Stimulated activated CD4-positive, alpha-beta T cell treated with anti-CD3 and anti-CD28 coated beads, TNF-alpha, amount 100 ng/mL, for 1 hour (primary cell): Measurements from ENCODE around the gene TMC8.

ENCODE experiments used
- DNase-seq, 3 donors: peaks; one replicate each; pipeline ENCODE4 v3.0.0-alpha.2; 2020; ENCODE audit warnings: low read depth in 3 of 3, low spot score in 1 of 3

The TMC8 gene

GRCh38 chr17:78174870-78175642, 44.5 kb downstream of the TMC8 start:
- no peak for DNase-seq

GRCh38 chr17:78175643-78175981, 45.0 kb downstream of the TMC8 start:
- DNase-seq = no peak

DNA sequence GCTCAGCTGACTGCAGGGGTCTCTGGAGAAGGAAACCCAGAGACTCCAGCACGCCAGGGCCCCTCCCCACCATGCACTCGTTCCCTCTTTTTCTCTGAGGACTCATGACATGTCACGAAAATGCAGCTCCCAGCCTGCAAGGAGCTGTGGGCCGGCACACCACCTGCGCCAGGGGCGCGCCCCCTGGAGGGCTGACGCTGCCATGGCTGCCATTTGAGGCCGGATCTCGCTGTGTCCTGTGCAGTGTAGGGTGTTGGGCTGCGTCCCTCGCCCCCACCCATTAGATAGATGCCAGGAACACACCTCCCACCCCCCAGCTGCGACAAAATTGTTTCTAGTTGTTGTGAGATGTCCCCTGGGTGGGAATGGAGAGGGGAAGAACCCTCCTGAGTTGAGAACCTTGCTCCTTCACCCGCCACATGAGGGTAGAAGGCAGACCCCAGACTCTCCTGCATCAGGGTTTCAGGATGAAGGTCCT, 46.0 kb downstream of the TMC8 start:
- DNase-seq = peak; percentile 47 to 76 (median 65)

GRCh38 chr17:78179372-78179771, 48.8 kb downstream of the TMC8 start:
- no peak for DNase-seq

DNA sequence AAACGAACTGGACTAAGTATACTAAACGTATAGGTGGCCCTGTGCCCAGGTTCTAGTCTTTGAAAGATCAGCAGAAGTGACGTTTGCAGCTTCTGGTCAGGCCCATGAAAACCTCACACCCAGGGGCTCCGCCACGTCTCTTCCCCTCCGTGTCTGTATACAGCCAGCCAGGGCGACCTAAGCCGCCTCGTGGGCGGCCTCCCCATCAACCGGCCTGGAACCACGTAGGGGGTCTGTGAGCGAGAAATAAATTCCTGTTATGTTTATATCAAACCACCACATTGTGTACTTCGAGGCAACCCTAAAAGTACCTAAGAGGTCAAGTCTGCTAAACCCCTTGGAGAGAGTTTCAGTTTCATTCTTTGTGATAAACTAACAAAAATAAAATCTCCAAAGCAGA, 49.5 kb downstream of the TMC8 start:
- no peak for DNase-seq

DNA sequence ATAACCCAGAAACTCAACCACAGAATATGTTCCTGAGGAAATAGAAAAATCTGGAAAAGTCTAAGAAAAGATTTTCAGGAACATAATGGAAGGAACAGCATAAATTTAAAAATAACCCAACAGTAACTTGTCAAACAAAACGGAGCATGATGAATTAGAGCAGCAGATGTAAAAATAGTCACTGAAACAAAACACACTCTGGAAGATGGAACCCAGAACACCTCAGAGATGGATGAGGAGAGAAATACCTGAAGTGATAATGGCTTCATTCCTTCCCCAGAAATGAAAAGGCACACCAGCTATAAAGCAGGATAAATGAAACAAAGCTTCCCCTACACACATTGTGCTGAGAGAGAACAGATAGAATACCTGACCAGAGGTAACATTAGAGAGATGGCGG, 49.9 kb downstream of the TMC8 start:
- DNase-seq = no peak

DNA sequence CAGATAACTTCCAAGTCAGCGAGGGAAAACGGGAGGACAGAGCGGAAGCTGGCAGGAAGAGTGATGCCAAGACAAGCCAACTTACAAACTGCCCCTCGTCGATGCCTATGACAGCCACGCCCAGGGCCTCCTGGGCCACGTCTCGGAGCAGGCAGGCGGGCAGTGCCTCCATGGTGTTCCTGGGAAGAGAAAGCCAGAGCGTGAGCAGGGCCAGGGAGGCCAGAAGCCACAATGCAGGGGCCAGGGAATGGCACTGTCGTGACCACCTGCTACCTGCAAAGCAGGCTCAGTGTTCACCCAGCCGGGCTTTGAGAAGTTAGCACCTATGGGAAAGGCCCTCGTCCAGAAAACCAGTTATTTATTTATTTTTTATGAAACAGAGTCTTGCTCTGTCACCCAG, 51.9 kb downstream of the TMC8 start:
- no peak for DNase-seq

GRCh38 chr17:78183916-78184315, 53.3 kb downstream of the TMC8 start:
- no peak for DNase-seq

GRCh38 chr17:78184351-78184750, 53.8 kb downstream of the TMC8 start:
- DNase-seq = no peak

GRCh38 chr17:78184868-78185267, 54.3 kb downstream of the TMC8 start:
- no peak for DNase-seq

DNA sequence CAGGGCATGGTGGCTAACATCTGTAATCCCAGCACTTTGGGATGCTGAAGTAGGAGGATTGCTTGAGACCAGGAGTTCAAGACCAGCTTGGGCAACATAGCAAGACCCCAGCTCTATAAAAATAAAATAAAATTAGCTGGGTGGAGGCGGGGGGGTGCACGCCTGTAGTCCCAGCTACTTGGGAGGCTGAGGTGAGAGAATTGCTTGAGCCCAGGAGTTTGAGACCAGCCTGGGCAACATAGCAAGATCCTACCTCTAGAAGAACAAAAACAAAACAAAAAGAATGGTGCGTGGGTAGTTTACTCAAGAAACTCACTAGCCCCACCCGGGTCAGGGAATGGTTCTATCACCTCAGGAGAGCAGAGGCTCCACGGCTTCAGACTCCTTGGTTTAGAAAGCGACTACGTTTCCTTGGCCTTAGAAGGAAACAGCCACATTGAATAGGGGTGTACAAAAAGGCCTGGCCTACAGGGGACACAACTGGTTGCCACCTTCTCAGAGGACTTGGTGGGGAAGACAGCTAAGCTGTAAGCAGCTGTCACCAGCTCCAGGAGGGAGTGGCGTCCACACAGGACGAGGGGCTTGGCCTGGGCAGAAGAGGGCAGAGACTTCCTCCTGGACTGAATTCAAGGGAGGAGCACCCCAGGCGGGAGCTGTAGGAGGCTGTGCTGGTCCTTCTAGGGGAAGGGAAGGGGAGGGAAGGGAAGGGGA, 55.6 kb downstream of the TMC8 start:
- DNase-seq = no peak

- DNase-seq = peak; percentile 39 to 62 (median 43)
Measured at GRCh38 chr17:78186692-78187595, 56.4 kb downstream of the TMC8 start, which contains the start of the genes AFMID and TK1. TSS of gene AFMID (plus strand) at chr17:78187362. CDS start at chr17:78187371, 9 bp downstream. TSS of gene TK1 (minus strand) at chr17:78187052. CDS start at chr17:78186994, 58 bp downstream.
